MM.1S (cell line): ENCODE results near the gene AGPS.

Experiments
- CTCF ChIP-seq: fragments of 300-600 bp; sonication (generic); IDR thresholded peaks from 2 replicates; pipeline ENCODE4 v1.5.1; 2016; ENCODE audit warnings: antibody characterized with exemption, low read length, mixed read lengths
- EZH2 ChIP-seq: fragments of 300-600 bp; sonication (generic); optimal IDR thresholded peaks from 2 replicates; pipeline ENCODE3; 2017; ENCODE audit warnings: low read depth, mild to moderate bottlenecking, antibody characterized with exemption, low read length, mixed read lengths
- EZH2phosphoT487 ChIP-seq: fragments of 300-600 bp; sonication (generic); IDR thresholded peaks from 2 replicates; pipeline ENCODE4 v1.6.1; 2018; ENCODE audit warnings: antibody characterized with exemption, low read length

- TF ChIP-seq CTCF = no peak
- TF ChIP-seq EZH2 = no peak
- TF ChIP-seq EZH2phosphoT487 = no peak
Observed at GRCh38 chr2:177474998-177475397, 82.4 kb downstream of the AGPS start.
